Endothelial cell of umbilical vein (primary cell): ENCODE measurements around the gene CD247. TPM values are rescaled to one million over a fixed set of nuclear protein-coding genes. Genes with fewer than 3 reads are reported as not detected.

Experiments used
- BruUV-seq: library from RNA; stranded (reverse); fragments of 400-500 nt; replicated peaks from 2 replicates; lab custom pipeline; 2021; lab: Mats Ljungman, UMichigan
- CTCF ChIA-PET: fragments of 300-600, 350-600 bp; sonication (Branson Sonifier 250); formaldehyde crosslinking; loops from one replicate; lab custom pipeline; 2021; ENCODE audit warnings: antibody characterized with exemption, inconsistent platforms; lab: Charles Lee
- POLR2A ChIA-PET: fragments of 300-600, 350-600 bp; sonication (Branson Sonifier 250); formaldehyde crosslinking; loops from one replicate; lab custom pipeline; 2021; ENCODE audit warnings: antibody characterized with exemption, inconsistent platforms; lab: Charles Lee
- DNase-seq: peaks from one replicate; pipeline ENCODE4 v3.0.0-alpha.2; 2011; ENCODE audit warnings: low read depth, low spot score
- FAIRE-seq: peaks from 2 replicates; lab custom pipeline; 2011; peaks lifted over from hg19 to GRCh38; lab: Jason Lieb, UNC
- H2AFZ ChIP-seq: 2 replicates; pipeline ENCODE4 v1.6.0; 2012; ENCODE audit warnings: low read depth, low read length, control low read depth, inconsistent platforms
- H3K27ac ChIP-seq: 2 replicates; pipeline ENCODE4 v1.5.1; 2011; ENCODE audit warnings: low read depth, mild to moderate bottlenecking, control low read depth, low read length, moderate library complexity; ENCODE audit not compliant: insufficient read depth
- H3K27me3 ChIP-seq, 2 experiments: 2 replicates each; pipeline versions ENCODE4 v1.6.0 to v1.6.1; 2011; ENCODE audit warnings: low read length in 2 of 2, mixed read lengths in 1 of 2; ENCODE audit not compliant: control insufficient read depth in 2 of 2, insufficient read depth in 2 of 2
- H3K36me3 ChIP-seq, 2 experiments: 2 replicates in 1 of 2; 3 replicates in 1 of 2; pipeline ENCODE4 v1.5.1; 2011; ENCODE audit warnings: low read length in 2 of 2, mild to moderate bottlenecking in 1 of 2, moderate library complexity in 1 of 2; ENCODE audit not compliant: control insufficient read depth in 2 of 2, insufficient read depth in 2 of 2; ENCODE audit errors: extremely low read depth in 1 of 2
- H3K4me1 ChIP-seq: 3 replicates; pipeline ENCODE4 v1.5.1; 2011; ENCODE audit warnings: mild to moderate bottlenecking, low read length; ENCODE audit not compliant: control insufficient read depth, insufficient read depth; ENCODE audit errors: extremely low read depth
- H3K4me2 ChIP-seq: 2 replicates; pipeline ENCODE4 v1.6.1; 2011; ENCODE audit warnings: low read length, control low read depth, mixed read lengths; ENCODE audit not compliant: insufficient read depth
- H3K4me3 ChIP-seq, 3 experiments: fragments of 200-600 bp in 1 of 3; sonication (generic), shearing (Covaris generic) in 1 of 3; replicated peaks in 1 of 3; 2 replicates each; pipeline ENCODE4 v1.5.1; 2011 to 2016; ENCODE audit warnings: control low read depth in 3 of 3, low read length in 3 of 3, mild to moderate bottlenecking in 2 of 3, inconsistent platforms in 1 of 3, low read depth in 1 of 3, moderate library complexity in 1 of 3; ENCODE audit not compliant: insufficient read depth in 1 of 3
- H3K79me2 ChIP-seq: 2 replicates; pipeline ENCODE4 v1.6.0; 2012; ENCODE audit warnings: low read length, inconsistent platforms; ENCODE audit not compliant: control insufficient read depth, insufficient read depth
- H3K9ac ChIP-seq: replicated peaks from 2 replicates; pipeline ENCODE3; 2011; ENCODE audit warnings: low read length, control low read depth; ENCODE audit not compliant: insufficient read depth; ENCODE audit errors: extremely low read depth
- H3K9me1 ChIP-seq: replicated peaks from 3 replicates; pipeline ENCODE4 v1.6.0; 2011; ENCODE audit warnings: mild to moderate bottlenecking, low read length; ENCODE audit not compliant: control insufficient read depth, insufficient read depth; ENCODE audit errors: extremely low read depth
- H3K9me3 ChIP-seq: replicated peaks from 2 replicates; pipeline ENCODE4 v1.5.1; 2012; ENCODE audit warnings: low read length, inconsistent platforms; ENCODE audit not compliant: control insufficient read depth, insufficient read depth
- H4K20me1 ChIP-seq: replicated peaks from 2 replicates; pipeline ENCODE3; 2011; ENCODE audit warnings: mild to moderate bottlenecking, low read length; ENCODE audit not compliant: control insufficient read depth, insufficient read depth; ENCODE audit errors: extremely low read depth
- CTCF ChIP-seq, 2 donors: IDR thresholded peaks; 1 replicate in 1 of 2; 2 replicates in 1 of 2; pipeline ENCODE4 v1.5.1; 2011; ENCODE audit warnings: low read length in 2 of 2, mild to moderate bottlenecking in 2 of 2, moderate library complexity in 2 of 2, control low read depth in 1 of 2, inconsistent platforms in 1 of 2, low read depth in 1 of 2; ENCODE audit not compliant: insufficient read depth in 1 of 2; ENCODE audit errors: extremely low read depth in 1 of 2
- EZH2 ChIP-seq: IDR thresholded peaks from 2 replicates; pipeline ENCODE4 v1.6.1; 2012; ENCODE audit warnings: borderline replicate concordance, low read depth, mild to moderate bottlenecking, moderate library complexity, low read length, inconsistent platforms; ENCODE audit not compliant: severe bottlenecking
- FOS ChIP-seq: IDR thresholded peaks from 2 replicates; pipeline ENCODE4 v1.6.1; 2011; ENCODE audit warnings: mild to moderate bottlenecking, low read length, moderate library complexity, borderline replicate concordance; ENCODE audit not compliant: insufficient read depth
- GATA2 ChIP-seq: IDR thresholded peaks from 2 replicates; pipeline ENCODE4 v1.7.0; 2011; ENCODE audit warnings: low read depth, mild to moderate bottlenecking, moderate library complexity, mixed read lengths, low read length; ENCODE audit not compliant: insufficient read length, insufficient read depth
- JUN ChIP-seq: IDR thresholded peaks from 2 replicates; pipeline ENCODE4 v1.6.1; 2011; ENCODE audit warnings: borderline replicate concordance, low read depth; ENCODE audit not compliant: insufficient read length, insufficient read depth
- MYC ChIP-seq: IDR thresholded peaks from one replicate; pipeline ENCODE4 v1.6.1; 2011; ENCODE audit warnings: mild to moderate bottlenecking, low read depth, low read length
- POLR2A ChIP-seq: IDR thresholded peaks from 2 replicates; pipeline ENCODE4 v1.6.1; 2012; ENCODE audit warnings: low read depth, mild to moderate bottlenecking, control low read depth, low read length
- POLR2AphosphoS5 ChIP-seq: IDR thresholded peaks from 2 replicates; pipeline ENCODE4 v1.6.1; 2012; ENCODE audit warnings: low read depth, mild to moderate bottlenecking, control low read depth, low read length, moderate library complexity; ENCODE audit not compliant: insufficient read depth
- dilution Hi-C: fragments of 300-500 bp; cut with MboI; formaldehyde crosslinking; loops from one replicate; pipeline ENCODE4 v1.15.0; 2019; ENCODE audit warnings: low sequenced_read_pairs; ENCODE audit not compliant: extremely low pct_ligation_motif_present
- intact Hi-C: fragments of 100-400 bp; cut with micrococcal nuclease; formaldehyde crosslinking; loops from one replicate; pipeline ENCODE4 v1.10.0; 2022
- polyA plus RNA-seq, 4 experiments: library from polyadenylated mRNA; depleted of rRNA in 3 of 4; stranded (reverse) in 3 of 4; unstranded in 1 of 4; fragments of >200 nt; gene quantifications; 2 replicates each; pipeline versions ENCODE4 v1.2.1 to v1.2.3, GENCODE V29; 2011 to 2012; ENCODE audit warnings: missing spikeins in 1 of 4
- total RNA-seq: library from RNA; stranded (reverse); gene quantifications from 2 replicates; pipeline ENCODE4 v1.2.3, GENCODE V29; 2021
- TF ChIP-seq, protein P1 (sequence below): IDR thresholded peaks from 2 replicates; pipeline ENCODE4 v1.6.1; 2011; ENCODE audit not compliant: insufficient read depth, insufficient read length

CD247 gene
- total and polyA plus RNA-seq, 2 donors (not counting 3 experiments of a cell fraction or from before 2014, with no cell fraction given): not detected

DNA sequence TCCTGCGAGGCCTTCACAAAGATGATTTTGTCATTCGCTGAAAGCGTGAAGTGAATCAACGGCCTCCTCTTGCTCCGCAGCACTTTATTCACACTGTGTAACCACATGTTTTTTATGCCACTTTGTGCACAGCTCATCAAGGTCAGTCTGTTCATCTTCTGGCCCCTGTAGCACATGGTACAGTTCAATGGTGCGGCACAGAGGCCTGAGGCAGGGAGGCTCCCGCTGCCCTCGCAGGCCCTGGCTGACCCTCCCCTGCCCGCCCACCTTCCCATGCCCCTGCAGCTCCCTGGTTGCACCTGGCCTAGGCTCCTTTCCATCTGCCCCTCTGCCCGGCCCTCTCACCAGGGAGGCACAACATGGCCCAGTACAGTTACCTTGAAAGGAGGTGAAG lies 87.5 kb downstream of the CD247 start:
- no peaks in the 10 kb centered on the region for H3K27me3 ChIP-seq
- H3K4me2 ChIP-seq: no peak overlapping the region
- DNase-seq: no peak
- H3K36me3 ChIP-seq: no peaks in the 10 kb centered on the region
- CTCF ChIA-PET: interaction anchor here (1.2 kb wide), 1 partner anchor 22 kb away, joined by 3 read pairs; no protein-coding TSS in a partner anchor
- no peak overlapping the region for H3K27ac ChIP-seq
- POLR2A ChIA-PET: no interaction called here
- H4K20me1 ChIP-seq: no peaks in the 10 kb centered on the region
- no TSS peak for BruUV-seq
- H2AFZ ChIP-seq: no peak overlapping the region
- no peak for FAIRE-seq
- no peak overlapping the region for H3K4me3 ChIP-seq
- H3K9ac ChIP-seq: no peak overlapping the region
- no peaks in the 10 kb centered on the region for H3K9me1 ChIP-seq
- no peaks in the 10 kb centered on the region for H3K79me2 ChIP-seq
- H3K4me1 ChIP-seq: no peaks in the 10 kb centered on the region
- no peaks in the 10 kb centered on the region for H3K9me3 ChIP-seq
- no peak for TF ChIP-seq EZH2
- no peak for TF ChIP-seq POLR2A
- TF ChIP-seq POLR2AphosphoS5: no peak
- no peak for TF ChIP-seq CTCF (IDR thresholded peaks at IDR 0.05; ENCODE audit: extremely low read depth in 1 of 2, insufficient read depth in 1 of 2, low read depth in 1 of 2, low read length in 2 of 2)
- no peak for TF ChIP-seq MYC
- TF ChIP-seq FOS: no peak
- TF ChIP-seq GATA2: no peak
- TF ChIP-seq, protein P1, sequence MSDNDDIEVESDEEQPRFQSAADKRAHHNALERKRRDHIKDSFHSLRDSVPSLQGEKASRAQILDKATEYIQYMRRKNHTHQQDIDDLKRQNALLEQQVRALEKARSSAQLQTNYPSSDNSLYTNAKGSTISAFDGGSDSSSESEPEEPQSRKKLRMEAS: no peak
- TF ChIP-seq JUN: no peak
- dilution Hi-C loops (no loop called here), intact Hi-C loops (no loop called here)
